BE2C (cell line): ENCODE data around the gene SMIM24.
"Not testable (repeated sequence)": the region's sequence is repeated elsewhere in the genome, so short reads cannot be mapped to it uniquely, and the experiment has no call there.

Source experiments
- DNase-seq: peaks from one replicate; pipeline ENCODE4 v3.0.0-alpha.2; 2020
- H3K27me3 ChIP-seq: fragments of 250-450 bp; sonication (Bioruptor Pico); 2 replicates; pipeline ENCODE4 v1.5.1; 2020; ENCODE audit warnings: mild to moderate bottlenecking
- H3K36me3 ChIP-seq: fragments of 250-450 bp; sonication (Bioruptor Pico); 2 replicates; pipeline ENCODE4 v1.5.1; 2020; ENCODE audit warnings: mild to moderate bottlenecking
- H3K4me1 ChIP-seq: fragments of 250-450 bp; sonication (Bioruptor Pico); 2 replicates; pipeline ENCODE4 v1.5.1; 2020
- H3K4me3 ChIP-seq: 2 replicates; pipeline ENCODE4 v1.5.1; 2011; ENCODE audit warnings: low read depth, low read length
- H3K9me3 ChIP-seq: fragments of 250-450 bp; sonication (Bioruptor Pico); 2 replicates; pipeline ENCODE4 v1.5.1; 2020
- TF ChIP-seq, protein P1 (sequence below): IDR thresholded peaks from 2 replicates; pipeline ENCODE4 v1.5.1; 2012; ENCODE audit warnings: mild to moderate bottlenecking, low read depth, low read length

SMIM24 gene

DNA sequence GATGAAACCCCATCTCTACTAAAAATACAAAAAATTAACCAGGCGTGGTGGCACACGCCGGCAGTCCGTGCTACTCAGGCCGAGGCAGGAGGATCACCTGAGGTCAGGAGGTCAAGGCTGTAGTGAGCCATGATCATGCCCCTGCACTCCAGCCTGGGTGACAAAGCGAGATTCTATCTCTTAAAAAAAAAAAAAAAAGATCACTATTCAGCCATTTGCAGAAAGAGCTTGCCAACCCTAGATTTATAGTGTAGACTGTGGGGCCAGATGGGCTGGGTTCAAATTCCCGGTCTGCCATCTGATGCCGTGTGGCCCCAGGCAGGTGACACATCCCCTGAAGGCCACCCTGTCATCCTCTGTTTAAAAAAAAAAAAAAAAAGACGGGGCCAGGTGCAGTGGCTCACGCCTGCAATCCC lies 28.9 kb downstream of the SMIM24 start:
- H3K36me3 ChIP-seq: peaks cover 63% of the 10 kb centered on the region
- DNase-seq: no peak
- no peak overlapping the region for H3K4me3 ChIP-seq
- TF ChIP-seq, protein P1, sequence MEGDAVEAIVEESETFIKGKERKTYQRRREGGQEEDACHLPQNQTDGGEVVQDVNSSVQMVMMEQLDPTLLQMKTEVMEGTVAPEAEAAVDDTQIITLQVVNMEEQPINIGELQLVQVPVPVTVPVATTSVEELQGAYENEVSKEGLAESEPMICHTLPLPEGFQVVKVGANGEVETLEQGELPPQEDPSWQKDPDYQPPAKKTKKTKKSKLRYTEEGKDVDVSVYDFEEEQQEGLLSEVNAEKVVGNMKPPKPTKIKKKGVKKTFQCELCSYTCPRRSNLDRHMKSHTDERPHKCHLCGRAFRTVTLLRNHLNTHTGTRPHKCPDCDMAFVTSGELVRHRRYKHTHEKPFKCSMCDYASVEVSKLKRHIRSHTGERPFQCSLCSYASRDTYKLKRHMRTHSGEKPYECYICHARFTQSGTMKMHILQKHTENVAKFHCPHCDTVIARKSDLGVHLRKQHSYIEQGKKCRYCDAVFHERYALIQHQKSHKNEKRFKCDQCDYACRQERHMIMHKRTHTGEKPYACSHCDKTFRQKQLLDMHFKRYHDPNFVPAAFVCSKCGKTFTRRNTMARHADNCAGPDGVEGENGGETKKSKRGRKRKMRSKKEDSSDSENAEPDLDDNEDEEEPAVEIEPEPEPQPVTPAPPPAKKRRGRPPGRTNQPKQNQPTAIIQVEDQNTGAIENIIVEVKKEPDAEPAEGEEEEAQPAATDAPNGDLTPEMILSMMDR: no peak
- no peaks in the 10 kb centered on the region; the same call in 1 of the 2 replicates for H3K4me1 ChIP-seq
- H3K27me3 ChIP-seq: no peaks in the 10 kb centered on the region
- no peaks in the 10 kb centered on the region for H3K9me3 ChIP-seq

DNA sequence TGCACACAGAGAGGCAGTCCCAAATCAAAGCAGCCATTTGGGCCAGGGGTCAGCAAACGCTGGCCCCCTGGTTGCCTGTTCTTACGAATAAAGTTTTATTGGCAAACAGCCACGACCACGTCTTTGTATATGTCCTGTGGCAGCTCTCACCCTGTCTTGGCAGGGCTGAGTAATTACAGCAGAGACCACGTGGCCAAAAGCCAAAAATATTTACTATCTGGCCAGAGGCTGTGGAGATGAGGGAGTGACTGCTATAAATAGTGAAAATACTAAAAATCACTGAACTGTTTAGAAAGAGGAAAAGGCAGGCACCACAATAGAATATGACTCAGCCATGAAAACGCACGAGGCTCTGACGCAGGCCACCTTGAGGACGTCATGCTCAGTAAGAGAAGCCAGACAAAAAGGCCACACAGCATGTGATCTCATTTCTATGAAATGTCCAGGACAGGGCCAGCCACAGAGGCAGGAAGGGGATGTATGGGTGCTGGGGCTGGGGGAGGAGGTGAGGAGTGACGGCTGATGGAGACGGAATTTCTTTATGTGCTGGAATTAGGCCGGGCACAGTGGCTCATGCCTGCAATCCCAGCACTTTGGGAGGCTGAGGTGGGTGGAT lies 29.4 kb downstream of the SMIM24 start:
- H3K9me3 ChIP-seq: no peaks in the 10 kb centered on the region
- H3K4me3 ChIP-seq: no peak overlapping the region
- no peaks in the 10 kb centered on the region for H3K27me3 ChIP-seq
- no peak for DNase-seq
- peaks cover 59% of the 10 kb centered on the region for H3K36me3 ChIP-seq
- TF ChIP-seq, protein P1: no peak
- H3K4me1 ChIP-seq: no peaks in the 10 kb centered on the region; the same call in 1 of the 2 replicates

GRCh38 chr19:3448616-3449334 lies 31.6 kb downstream of the SMIM24 start:
- H3K36me3 ChIP-seq: peaks cover 59% of the 10 kb centered on the region

GRCh38 chr19:3446657-3447056 lies 33.7 kb downstream of the SMIM24 start:
- not testable (repeated sequence) for H3K27me3 ChIP-seq, H3K4me3 ChIP-seq, H3K4me1 ChIP-seq, DNase-seq, H3K9me3 ChIP-seq
- peaks cover 49% of the 10 kb centered on the region for H3K36me3 ChIP-seq

More at GRCh38 chr19:3448616-3449334, 31.6 kb downstream of the SMIM24 start:
- Histone ChIP-seq H3K4me1 (no peaks in the 10 kb centered on the region; the same call in 1 of the 2 replicates), H3K4me3 (no peak overlapping the region), H3K9me3 (no peaks in the 10 kb centered on the region), H3K27me3 (no peaks in the 10 kb centered on the region)
- TF ChIP-seq, protein P1: no peak
- DNase-seq: no peak

GRCh38 chr19:3444695-3445234 lies 35.6 kb downstream of the SMIM24 start:
- no peak overlapping the region for H3K4me3 ChIP-seq
- peaks cover 34% of the 10 kb centered on the region for H3K36me3 ChIP-seq
- DNase-seq: no peak
- TF ChIP-seq, protein P1: no peak
- H3K27me3 ChIP-seq: no peaks in the 10 kb centered on the region
- H3K9me3 ChIP-seq: no peaks in the 10 kb centered on the region
- H3K4me1 ChIP-seq: peaks cover 10% of the 10 kb centered on the region

- peak; percentile 54 for DNase-seq
- TF ChIP-seq, protein P1: no peak
- Histone ChIP-seq H3K27me3 (no peaks in the 10 kb centered on the region), H3K4me1 (peaks cover 10% of the 10 kb centered on the region), H3K36me3 (peaks cover 27% of the 10 kb centered on the region), H3K4me3 (no peak overlapping the region), H3K9me3 (no peaks in the 10 kb centered on the region)
Measured at GRCh38 chr19:3443840-3444694, 36.3 kb downstream of the SMIM24 start.
